ENCODE data around the gene ZFHX3. TPM values are rescaled to one million over a fixed set of nuclear protein-coding genes. Genes with fewer than 3 reads are reported as not detected.

ZFHX3 gene
- total and polyA plus RNA-seq, 2 donors (not counting 3 experiments of a cell fraction or from before 2014, with no cell fraction given): 3.7 to 18.8 TPM

GRCh38 chr16:73034374-73034773 lies 13.6 kb downstream of the ZFHX3 start:
- Histone ChIP-seq H3K9ac (replicated peaks; ENCODE audit: extremely low read depth, insufficient read depth, low read length) (no peak overlapping the region), H3K27ac (ENCODE audit: insufficient read depth, low read depth, low read length) (no peak overlapping the region), H3K9me3 (replicated peaks; ENCODE audit: control insufficient read depth, insufficient read depth, low read length) (no peaks in the 10 kb centered on the region), H3K27me3 (ENCODE audit: control insufficient read depth in 2 of 2, insufficient read depth in 2 of 2, low read length in 2 of 2) (no peaks in the 10 kb centered on the region), H3K4me2 (ENCODE audit: insufficient read depth, low read length) (no peak overlapping the region), H3K36me3 (ENCODE audit: control insufficient read depth in 2 of 2, extremely low read depth in 1 of 2, insufficient read depth in 2 of 2, low read length in 2 of 2) (no peaks in the 10 kb centered on the region), H3K4me1 (ENCODE audit: control insufficient read depth, extremely low read depth, insufficient read depth, low read length) (no peaks in the 10 kb centered on the region), H3K79me2 (ENCODE audit: control insufficient read depth, insufficient read depth, low read length) (peaks cover 45% of the 10 kb centered on the region), H3K9me1 (replicated peaks; ENCODE audit: control insufficient read depth, extremely low read depth, insufficient read depth, low read length) (no peaks in the 10 kb centered on the region), H3K4me3 (replicated peaks in 1 of 3; ENCODE audit: insufficient read depth in 1 of 3, low read depth in 1 of 3, low read length in 3 of 3) (no peak overlapping the region), H4K20me1 (replicated peaks; ENCODE audit: control insufficient read depth, extremely low read depth, insufficient read depth, low read length) (no peaks in the 10 kb centered on the region), H2AFZ (ENCODE audit: low read depth, low read length) (no peak overlapping the region)
- intact Hi-C loops (cut with micrococcal nuclease) (no loop called here), dilution Hi-C loops (cut with MboI; ENCODE audit: extremely low pct_ligation_motif_present, low sequenced_read_pairs) (no loop called here)
- ChIA-PET CTCF (no interaction called here), POLR2A (no interaction called here)
- BruUV-seq (replicated peaks): no TSS peak
- DNase-seq (ENCODE audit: low read depth, low spot score): no peak
- FAIRE-seq: no peak
- TF ChIP-seq POLR2A (IDR thresholded peaks at IDR 0.05; ENCODE audit: low read depth, low read length) (no peak), MAX (IDR thresholded peaks at IDR 0.05; ENCODE audit: insufficient read depth, insufficient read length) (no peak), EZH2 (IDR thresholded peaks at IDR 0.05; ENCODE audit: borderline replicate concordance, low read depth, low read length, severe bottlenecking) (no peak), CTCF (IDR thresholded peaks at IDR 0.05; ENCODE audit: extremely low read depth in 1 of 2, insufficient read depth in 1 of 2, low read depth in 1 of 2, low read length in 2 of 2) (no peak), POLR2AphosphoS5 (IDR thresholded peaks at IDR 0.05; ENCODE audit: insufficient read depth, low read depth, low read length) (no peak), MYC (IDR thresholded peaks at IDR 0.05; ENCODE audit: low read depth, low read length) (no peak), JUN (IDR thresholded peaks at IDR 0.05; ENCODE audit: borderline replicate concordance, insufficient read depth, insufficient read length, low read depth) (no peak), FOS (IDR thresholded peaks at IDR 0.05; ENCODE audit: borderline replicate concordance, insufficient read depth, low read length) (no peak), GATA2 (IDR thresholded peaks at IDR 0.05; ENCODE audit: insufficient read depth, insufficient read length, low read depth, low read length) (no peak)

Data from endothelial cell of umbilical vein (primary cell).